GM04503 (cell line): ENCODE data around the gene PPP4C.
"Not testable (repeated sequence)": the region's sequence is repeated elsewhere in the genome, so short reads cannot be mapped to it uniquely, and the experiment has no call there.

Source experiments
- DNase-seq: peaks from one replicate; pipeline ENCODE4 v3.0.0-alpha.2; 2012; ENCODE audit warnings: low read depth

Gene PPP4C

DNA sequence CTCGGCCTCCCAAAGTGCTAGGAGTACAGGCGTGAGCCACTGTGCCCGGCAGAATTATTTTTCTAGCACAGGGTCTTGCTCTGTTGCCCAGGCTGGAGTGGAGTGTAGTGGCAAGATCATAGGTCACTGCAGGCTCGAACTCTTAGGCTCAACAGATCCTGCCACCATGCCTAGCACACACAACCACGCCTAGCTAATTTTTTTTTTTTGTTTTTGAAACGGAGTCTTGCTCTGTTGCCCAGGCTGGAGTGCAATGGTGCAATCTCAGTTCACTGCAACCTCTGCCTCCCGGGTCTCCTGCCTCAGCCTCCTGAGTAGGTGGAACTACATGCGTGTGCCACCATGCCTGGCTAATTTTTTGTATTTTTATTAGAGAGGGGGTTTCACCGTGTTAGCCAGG is 49.9 kb downstream of the PPP4C start:
- DNase-seq = not testable (repeated sequence)

DNA sequence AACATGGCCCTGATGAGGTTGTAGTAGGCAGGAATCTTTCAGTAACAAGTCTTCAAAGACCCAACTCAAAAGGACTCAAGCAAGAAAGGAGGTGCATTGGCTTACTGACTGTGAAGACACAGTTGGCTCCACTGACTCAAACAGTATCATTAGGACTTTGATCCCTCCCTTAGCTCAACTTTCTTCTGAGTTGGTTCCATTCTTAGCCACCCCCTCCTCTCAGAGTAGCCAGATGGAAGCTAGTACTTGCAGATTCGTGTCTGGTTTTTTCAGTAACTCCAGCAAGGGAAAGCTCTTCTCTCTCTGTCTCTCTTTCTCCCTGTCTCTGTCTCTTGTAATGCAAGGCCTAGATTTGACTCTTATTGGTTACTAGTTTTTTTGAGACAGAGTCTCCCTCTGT is 52.2 kb downstream of the PPP4C start:
- DNase-seq = no peak

- no peak for DNase-seq
Observed at GRCh38 chr16:30131869-30132475, 56.2 kb downstream of the PPP4C start.

- DNase-seq = no peak
Observed at GRCh38 chr16:30132591-30132990, 56.8 kb downstream of the PPP4C start.
